ENCODE measurements around the gene KRTAP5-5.

DNA sequence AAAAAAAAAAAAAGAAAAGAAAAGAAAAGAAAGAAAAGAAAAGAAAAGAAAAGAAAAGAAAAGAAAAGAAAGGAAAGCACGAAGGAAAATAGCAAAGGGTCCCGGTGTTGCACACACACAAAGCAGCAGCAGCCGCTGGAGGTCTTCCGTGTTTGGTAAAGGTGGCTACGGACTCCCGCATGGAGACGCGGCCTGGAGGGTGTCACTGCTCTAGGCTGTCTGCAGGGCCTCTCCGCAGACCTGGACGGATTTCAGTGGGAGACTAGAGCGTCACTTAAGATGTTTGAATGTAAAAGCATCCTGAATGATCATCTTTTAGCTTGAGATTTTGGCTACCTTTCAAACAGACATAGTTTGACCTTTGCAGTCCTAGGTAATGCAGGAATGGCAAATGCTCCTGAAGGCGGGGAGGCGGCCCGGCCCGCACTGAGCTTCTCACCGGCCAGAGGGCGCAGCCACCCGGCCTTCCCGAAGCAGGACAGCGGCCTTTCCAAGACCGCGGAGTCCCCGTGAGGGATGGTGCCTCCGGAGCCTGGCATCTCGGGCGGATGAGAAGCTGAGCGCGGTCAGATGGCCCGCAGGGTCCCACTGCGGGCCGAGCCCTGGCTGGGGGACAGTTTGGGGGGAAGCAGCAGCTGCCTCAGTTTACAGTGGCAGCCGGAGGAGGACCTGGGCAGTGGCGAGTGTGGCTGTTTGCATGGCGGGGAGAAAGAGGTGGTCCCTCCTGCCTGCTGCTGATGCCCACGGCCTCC, 18.5 kb downstream of the KRTAP5-5 start:
- TF ChIP-seq PAX5 (IDR thresholded peaks at IDR 0.05; ENCODE audit: insufficient read depth, low read length, severe bottlenecking) (no peak), POLR2AphosphoS5 (IDR thresholded peaks at IDR 0.05; ENCODE audit: low read depth, low read length) (no peak)

Data from GM12891 (cell line).